Skeletal muscle cell (primary cell): Measurements from ENCODE around the gene KBTBD8.

Experiments
- DNase-seq: peaks from one replicate; pipeline ENCODE4 v3.0.0-alpha.2; 2010; ENCODE audit warnings: low read depth
- H3K4me3 ChIP-seq: 2 replicates; pipeline ENCODE4 v1.5.1; 2011; ENCODE audit warnings: low read depth, mild to moderate bottlenecking, control low read depth, low read length, moderate library complexity

KBTBD8 gene

GRCh38 chr3:67030785-67031740, 33.0 kb downstream of the KBTBD8 start:
- no peak for DNase-seq
- no peak overlapping the region for H3K4me3 ChIP-seq

DNA sequence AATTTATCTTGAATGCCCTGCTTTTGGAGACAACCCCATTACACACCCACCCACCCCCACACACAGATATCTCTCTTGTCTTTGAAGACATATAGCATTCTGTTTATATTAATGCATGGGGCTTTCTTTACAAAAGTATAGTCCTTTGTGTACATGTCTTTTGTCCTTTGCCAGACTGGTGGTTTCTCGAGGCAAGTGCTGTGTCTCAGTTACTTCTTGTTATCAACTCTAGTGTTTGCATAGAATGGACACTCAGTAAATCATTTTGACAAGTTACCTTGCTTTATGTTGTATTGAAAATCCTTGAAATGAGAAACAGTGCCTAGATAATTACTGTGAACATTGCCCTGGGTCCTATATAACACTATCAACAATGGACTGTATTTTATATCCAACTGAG, 33.9 kb downstream of the KBTBD8 start:
- DNase-seq: no peak
- H3K4me3 ChIP-seq: no peak overlapping the region

DNA sequence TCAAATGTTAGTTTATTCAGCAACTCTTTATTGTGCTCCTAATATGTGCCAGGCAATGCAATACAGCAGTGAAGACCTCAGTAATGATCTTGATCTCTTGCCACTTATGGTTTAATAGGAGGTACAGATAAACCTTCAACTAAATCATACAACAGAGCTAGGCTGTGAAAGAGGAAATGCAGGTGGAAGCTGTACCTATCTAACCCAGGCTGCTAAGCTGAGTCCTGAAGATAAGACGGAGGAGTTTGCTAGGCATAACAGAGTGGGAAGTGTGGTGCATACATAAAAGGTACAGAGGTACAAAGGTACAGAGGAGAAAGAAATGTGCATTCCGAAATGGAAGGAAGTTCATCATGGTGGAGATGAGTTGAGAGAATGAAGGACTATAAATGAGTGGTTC, 35.0 kb downstream of the KBTBD8 start:
- no peak for DNase-seq
- H3K4me3 ChIP-seq: no peak overlapping the region

DNA sequence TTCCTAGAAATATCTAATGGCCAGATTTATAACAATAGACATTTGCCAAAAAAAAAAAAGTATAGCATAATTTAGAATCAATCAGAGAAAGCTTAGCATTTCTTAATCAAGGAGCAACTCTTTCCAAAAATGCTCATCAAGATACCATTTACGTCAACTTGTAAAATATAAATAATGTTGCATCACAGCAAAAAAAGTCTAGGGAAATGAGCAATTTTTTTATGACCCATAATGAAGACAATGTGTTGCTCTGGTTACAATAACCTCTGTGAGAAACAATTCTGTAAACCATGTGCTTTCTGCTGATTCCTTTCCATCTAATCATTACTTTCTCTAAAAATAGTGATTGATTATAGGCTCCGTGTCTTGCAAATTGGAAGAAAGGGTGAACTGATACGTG, 36.3 kb downstream of the KBTBD8 start:
- no peak overlapping the region for H3K4me3 ChIP-seq
- DNase-seq: no peak

GRCh38 chr3:67037615-67038014, 39.5 kb downstream of the KBTBD8 start:
- DNase-seq: no peak

GRCh38 chr3:67044295-67044694, 46.2 kb downstream of the KBTBD8 start:
- H3K4me3 ChIP-seq: no peak overlapping the region
- DNase-seq: no peak

More at GRCh38 chr3:67037615-67038014, 39.5 kb downstream of the KBTBD8 start:
- no peak overlapping the region for H3K4me3 ChIP-seq

DNA sequence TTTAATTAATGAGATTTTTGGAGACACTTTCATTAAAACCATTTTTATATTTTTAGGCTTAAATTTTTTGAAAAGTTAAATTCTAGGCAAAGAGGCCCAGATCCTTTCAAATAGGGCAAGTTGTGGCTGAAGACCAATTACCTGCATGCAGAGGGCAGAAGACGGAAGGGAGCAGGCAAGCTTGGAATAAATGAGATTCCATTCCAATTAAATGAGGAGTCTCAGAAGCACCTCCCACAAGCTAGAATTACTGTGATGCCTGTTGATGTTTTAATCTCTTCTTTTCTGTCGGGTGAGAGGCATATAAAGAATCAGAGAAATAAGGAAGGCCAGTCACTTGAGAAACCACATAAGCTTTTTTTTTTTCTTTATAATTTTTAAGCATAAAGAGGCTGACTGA, 46.8 kb downstream of the KBTBD8 start:
- no peak for DNase-seq
- no peak overlapping the region for H3K4me3 ChIP-seq

DNA sequence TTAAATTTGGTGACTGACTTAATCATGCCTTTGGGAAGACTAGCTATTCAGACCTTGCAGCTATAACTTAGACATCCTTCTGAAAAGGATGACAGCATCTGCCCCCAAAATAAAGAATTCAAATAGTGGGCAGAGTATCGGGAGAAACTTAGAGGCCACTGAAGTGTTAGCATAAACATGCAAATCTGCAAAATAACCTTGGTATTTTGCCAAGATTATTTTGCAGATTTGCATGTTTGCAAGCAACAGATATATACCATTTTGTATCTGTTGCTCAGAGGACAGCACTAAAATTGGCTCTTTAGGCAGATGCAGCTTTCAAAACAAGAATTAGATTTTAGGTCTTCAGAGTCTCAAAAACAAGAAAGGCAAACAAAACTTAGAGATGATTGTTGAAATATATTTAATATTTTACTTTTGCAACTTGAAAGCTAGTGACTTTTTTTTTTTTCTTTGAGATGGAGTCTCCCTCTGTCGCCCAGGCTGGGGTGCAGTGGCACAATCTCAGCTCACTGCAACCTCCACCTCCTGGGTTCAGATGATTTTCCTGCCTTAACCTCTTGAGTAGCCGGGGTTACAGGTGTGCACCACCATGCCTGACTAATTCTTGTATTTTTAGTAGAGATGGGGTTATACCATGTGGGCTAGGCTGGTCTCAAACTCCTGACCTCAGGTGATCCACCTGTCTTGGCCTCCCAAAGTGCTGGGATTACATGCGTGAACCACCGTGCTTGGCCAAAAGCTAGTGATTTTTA, 47.8 kb downstream of the KBTBD8 start:
- H3K4me3 ChIP-seq: no peak overlapping the region

GRCh38 chr3:67047051-67047450, 48.9 kb downstream of the KBTBD8 start:
- H3K4me3 ChIP-seq: no peak overlapping the region
- DNase-seq: no peak

More for the DNA sequence above, 47.8 kb downstream of the KBTBD8 start:
- no peak for DNase-seq

DNA sequence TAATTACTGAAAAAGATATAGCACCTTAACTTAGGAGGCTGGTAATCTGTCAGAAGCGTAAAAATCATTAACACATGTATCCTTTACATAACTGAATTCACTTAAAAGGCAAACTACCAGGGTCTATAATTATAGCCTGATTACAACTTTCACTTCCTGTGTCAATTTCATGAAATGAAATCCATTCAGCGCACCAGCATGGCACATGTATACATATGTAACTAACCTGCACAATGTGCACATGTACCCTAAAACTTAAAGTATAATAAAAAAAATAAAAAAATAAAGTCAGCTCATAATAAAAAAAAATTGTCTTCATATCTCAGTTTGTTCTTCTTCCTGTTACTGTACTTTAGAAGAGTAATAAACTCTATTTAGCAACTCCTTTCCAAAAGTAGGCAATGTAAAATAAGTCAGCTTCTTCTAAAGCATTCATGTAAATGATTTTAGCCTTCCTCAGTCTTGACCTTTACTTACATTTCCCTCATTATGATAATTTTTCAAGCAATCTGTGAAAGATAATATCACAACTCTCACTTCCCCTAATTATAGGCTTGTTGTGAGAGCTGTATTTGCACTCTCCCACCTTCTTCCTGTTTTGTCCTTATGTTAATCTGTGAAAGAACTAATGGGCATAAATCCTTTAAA, 50.1 kb downstream of the KBTBD8 start:
- DNase-seq: no peak
- H3K4me3 ChIP-seq: no peak overlapping the region

DNA sequence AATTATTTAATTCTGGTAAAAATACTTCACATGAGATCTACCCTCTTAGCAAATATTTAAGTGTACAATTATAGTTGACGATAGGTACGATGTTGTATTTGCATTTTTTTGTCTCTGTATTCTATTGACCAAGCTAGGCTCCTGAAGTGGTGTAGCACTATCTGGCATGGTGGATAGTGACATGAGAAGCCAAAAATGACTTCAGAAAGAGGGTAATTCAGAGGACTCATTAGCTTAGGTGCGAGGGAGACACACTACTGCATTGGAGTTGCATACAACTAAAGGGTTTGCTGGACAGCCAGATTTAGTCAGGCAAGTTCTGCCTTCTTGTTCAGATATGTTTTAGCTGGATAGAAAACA, 50.6 kb downstream of the KBTBD8 start:
- H3K4me3 ChIP-seq: no peak overlapping the region
- DNase-seq: no peak

DNA sequence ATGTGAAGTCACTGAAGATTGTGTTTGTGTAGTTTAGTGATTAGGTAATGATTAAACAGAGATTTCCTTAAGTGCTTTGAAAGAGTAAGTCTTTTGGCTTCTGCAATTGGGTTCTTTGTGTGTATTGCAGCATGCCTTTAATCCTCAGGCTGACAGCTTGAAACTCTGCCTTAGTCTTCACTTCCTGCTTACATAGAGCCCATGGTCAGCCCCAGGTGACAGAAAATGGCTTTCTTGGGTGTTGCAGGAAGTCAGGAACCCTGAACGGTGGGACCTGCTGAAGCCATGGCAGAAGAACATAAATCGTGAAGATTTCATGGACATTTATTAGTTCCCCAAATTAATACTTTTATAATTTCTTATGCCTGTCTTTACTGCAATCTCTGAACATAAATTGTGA, 61.3 kb downstream of the KBTBD8 start:
- H3K4me3 ChIP-seq: no peak overlapping the region
- no peak for DNase-seq
